Peyer's patch (tissue), 4 donors: ENCODE measurements around the gene DHRSX. TPM values are rescaled to one million over a fixed set of nuclear protein-coding genes. Genes with fewer than 3 reads are reported as not detected.
A peak's percentile ranks its signal among the peaks of the same experiment; 100 is the strongest.

Experiments used
- DNase-seq, 3 donors: peaks; one replicate each; pipeline ENCODE4 v3.0.0-alpha.2; 2017 to 2019
- H3K27ac ChIP-seq, 4 donors: fragments of 200-600 bp; sonication (generic); one replicate each; pipeline ENCODE4 v1.5.1; 2016 to 2019
- H3K27me3 ChIP-seq, 2 donors: fragments of 200-600 bp; sonication (generic); one replicate each; pipeline ENCODE4 v1.5.1; 2019
- H3K36me3 ChIP-seq, 3 donors: fragments of 200-600 bp; sonication (generic); one replicate each; pipeline ENCODE4 v1.5.1; 2016 to 2019
- H3K4me1 ChIP-seq, 4 donors: fragments of 200-600 bp; sonication (generic); one replicate each; pipeline ENCODE4 v1.5.1; 2016 to 2019
- H3K4me3 ChIP-seq, 4 donors: fragments of 200-600 bp; sonication (generic); 1 replicate in 3 of 4; 2 replicates in 1 of 4; pipeline ENCODE4 v1.5.1; 2016 to 2019; ENCODE audit warnings: mild to moderate bottlenecking in 1 of 4
- H3K9me3 ChIP-seq, 4 donors: fragments of 200-600 bp; sonication (generic); one replicate each; pipeline ENCODE4 v1.5.1; 2016 to 2019; ENCODE audit warnings: mild to moderate bottlenecking in 1 of 4
- POLR2A ChIP-seq, 2 donors: fragments of 450-650 bp; IDR thresholded peaks; one replicate each; pipeline ENCODE4 v1.5.1; 2017; ENCODE audit warnings: antibody characterized with exemption in 2 of 2, mild to moderate bottlenecking in 2 of 2, moderate library complexity in 2 of 2
- total RNA-seq, 4 donors: library from RNA; depleted of rRNA; stranded (reverse); fragments of >200 nt; gene quantifications; one replicate each; pipeline ENCODE4 v1.1.0, GENCODE V29; 2016
- TF ChIP-seq, protein P1 (sequence below), 6 experiments: fragments of 450-650 bp in 4 of 6; fragments of 200-600 bp in 2 of 6; sonication (generic) in 1 of 6; IDR thresholded peaks; one replicate each; pipeline ENCODE4 v1.5.1; 2017 to 2019; ENCODE audit warnings: antibody characterized with exemption in 6 of 6, mild to moderate bottlenecking in 3 of 6, moderate library complexity in 1 of 6

Gene DHRSX
- total RNA-seq, 4 donors from 2014 or later = 21.5 to 55.4 (median 40.4) TPM

DNA sequence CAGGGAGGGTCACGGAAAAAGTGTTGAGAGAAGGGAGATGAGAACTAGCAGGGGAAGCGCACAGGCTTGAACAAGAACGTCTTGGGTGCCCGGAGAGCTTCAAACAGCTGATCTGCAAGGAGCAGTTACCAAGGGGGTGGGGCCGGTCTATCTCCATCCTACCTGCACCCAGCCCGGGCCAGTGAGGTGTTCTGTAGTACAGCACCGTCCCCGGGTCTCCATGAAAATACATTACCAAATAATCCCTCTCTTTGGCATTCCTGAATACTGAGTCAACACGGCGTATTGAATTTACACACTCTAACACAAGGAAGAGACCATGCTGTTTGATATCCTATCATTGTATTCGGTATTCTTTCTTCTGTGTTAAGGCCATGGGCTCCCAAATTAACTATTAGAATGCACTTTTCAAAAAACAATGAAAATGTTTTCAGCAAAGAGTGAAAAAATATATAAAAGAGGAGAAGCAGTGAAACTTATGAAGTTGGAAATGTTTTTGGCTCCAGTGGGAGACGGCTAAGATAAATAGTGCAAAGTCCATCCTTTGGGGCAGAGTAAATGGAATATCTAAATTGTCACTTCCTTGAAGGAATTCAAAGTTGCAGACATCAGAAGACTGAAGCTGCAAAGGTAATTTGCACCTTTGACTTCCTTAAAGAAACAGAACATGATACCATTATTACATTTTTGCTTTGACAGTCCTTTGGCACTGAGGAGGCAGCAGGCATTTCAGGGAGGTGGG, 90.3 kb downstream of the DHRSX start:
- no peaks in the 10 kb centered on the region for H3K27me3 ChIP-seq
- H3K4me1 ChIP-seq = no peaks in the 10 kb centered on the region
- peaks cover 0 to 21% (median 0%) of the 10 kb centered on the region in 3 donors for H3K36me3 ChIP-seq
- DNase-seq = peak in 1 of 3 donors; percentile 56
- peak overlapping the region in 2 of 4 donors; percentile 17 to 23 for H3K27ac ChIP-seq
- H3K9me3 ChIP-seq = peaks cover 0 to 9% (median 0%) of the 10 kb centered on the region in 4 donors
- no peak overlapping the region for H3K4me3 ChIP-seq
- TF ChIP-seq, protein P1, sequence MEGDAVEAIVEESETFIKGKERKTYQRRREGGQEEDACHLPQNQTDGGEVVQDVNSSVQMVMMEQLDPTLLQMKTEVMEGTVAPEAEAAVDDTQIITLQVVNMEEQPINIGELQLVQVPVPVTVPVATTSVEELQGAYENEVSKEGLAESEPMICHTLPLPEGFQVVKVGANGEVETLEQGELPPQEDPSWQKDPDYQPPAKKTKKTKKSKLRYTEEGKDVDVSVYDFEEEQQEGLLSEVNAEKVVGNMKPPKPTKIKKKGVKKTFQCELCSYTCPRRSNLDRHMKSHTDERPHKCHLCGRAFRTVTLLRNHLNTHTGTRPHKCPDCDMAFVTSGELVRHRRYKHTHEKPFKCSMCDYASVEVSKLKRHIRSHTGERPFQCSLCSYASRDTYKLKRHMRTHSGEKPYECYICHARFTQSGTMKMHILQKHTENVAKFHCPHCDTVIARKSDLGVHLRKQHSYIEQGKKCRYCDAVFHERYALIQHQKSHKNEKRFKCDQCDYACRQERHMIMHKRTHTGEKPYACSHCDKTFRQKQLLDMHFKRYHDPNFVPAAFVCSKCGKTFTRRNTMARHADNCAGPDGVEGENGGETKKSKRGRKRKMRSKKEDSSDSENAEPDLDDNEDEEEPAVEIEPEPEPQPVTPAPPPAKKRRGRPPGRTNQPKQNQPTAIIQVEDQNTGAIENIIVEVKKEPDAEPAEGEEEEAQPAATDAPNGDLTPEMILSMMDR (IDR thresholded peaks at IDR 0.05) = no peak
- no peak for TF ChIP-seq POLR2A (IDR thresholded peaks at IDR 0.05)

DNA sequence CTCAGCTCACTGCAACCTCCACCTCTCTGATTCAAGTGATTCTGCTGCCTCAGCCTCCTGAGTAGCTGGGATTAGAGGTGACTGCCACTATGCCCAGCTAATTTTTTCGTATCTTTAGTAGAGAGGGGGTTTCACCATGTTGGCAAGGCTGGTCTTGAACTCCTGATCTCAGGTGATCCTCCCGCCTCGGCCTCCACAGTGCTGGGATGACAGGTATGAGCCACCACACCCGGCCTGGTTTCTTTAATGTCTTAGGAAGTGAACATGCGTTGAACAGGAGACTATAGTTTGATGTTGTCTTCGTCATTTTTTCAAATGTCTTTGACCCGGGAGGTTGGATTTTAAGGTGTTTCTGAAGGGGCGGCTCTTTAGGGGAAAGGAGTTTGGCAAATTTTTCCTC, 91.0 kb downstream of the DHRSX start:
- no peak for DNase-seq
- Histone ChIP-seq H3K9me3 (peaks cover 0 to 9% (median 0%) of the 10 kb centered on the region in 4 donors), H3K4me1 (no peaks in the 10 kb centered on the region), H3K4me3 (no peak overlapping the region), H3K27me3 (no peaks in the 10 kb centered on the region), H3K27ac (peak overlapping the region in 1 of 4 donors; percentile 23), H3K36me3 (peaks cover 0 to 21% (median 0%) of the 10 kb centered on the region in 3 donors)
- TF ChIP-seq, protein P1 (IDR thresholded peaks at IDR 0.05) = no peak
- no peak for TF ChIP-seq POLR2A (IDR thresholded peaks at IDR 0.05)

DNA sequence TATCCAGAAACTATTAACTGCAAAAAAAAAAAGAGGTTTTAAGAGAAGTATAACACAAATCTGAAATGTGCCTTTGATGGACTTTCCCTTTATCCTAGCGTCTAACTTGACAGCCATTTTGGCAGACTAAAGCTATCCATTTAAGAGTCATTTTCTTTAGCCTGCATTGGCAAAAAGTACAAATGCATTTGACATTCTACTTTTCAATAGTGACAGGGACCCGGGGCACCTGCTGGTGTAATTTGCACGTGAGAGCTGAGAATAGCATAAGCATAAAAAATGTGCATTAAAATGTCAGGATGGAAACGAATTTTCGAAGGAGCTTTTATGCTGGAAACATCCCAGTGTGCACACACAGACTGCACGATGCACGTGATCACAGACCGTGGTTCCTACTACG, 91.9 kb downstream of the DHRSX start:
- Histone ChIP-seq H3K9me3 (peaks cover 0 to 9% (median 0%) of the 10 kb centered on the region in 4 donors), H3K4me1 (no peaks in the 10 kb centered on the region), H3K4me3 (no peak overlapping the region), H3K27ac (no peak overlapping the region), H3K27me3 (no peaks in the 10 kb centered on the region), H3K36me3 (peaks cover 0 to 21% (median 0%) of the 10 kb centered on the region in 3 donors)
- DNase-seq = no peak
- TF ChIP-seq, protein P1 (IDR thresholded peaks at IDR 0.05) = no peak
- no peak for TF ChIP-seq POLR2A (IDR thresholded peaks at IDR 0.05)

DNA sequence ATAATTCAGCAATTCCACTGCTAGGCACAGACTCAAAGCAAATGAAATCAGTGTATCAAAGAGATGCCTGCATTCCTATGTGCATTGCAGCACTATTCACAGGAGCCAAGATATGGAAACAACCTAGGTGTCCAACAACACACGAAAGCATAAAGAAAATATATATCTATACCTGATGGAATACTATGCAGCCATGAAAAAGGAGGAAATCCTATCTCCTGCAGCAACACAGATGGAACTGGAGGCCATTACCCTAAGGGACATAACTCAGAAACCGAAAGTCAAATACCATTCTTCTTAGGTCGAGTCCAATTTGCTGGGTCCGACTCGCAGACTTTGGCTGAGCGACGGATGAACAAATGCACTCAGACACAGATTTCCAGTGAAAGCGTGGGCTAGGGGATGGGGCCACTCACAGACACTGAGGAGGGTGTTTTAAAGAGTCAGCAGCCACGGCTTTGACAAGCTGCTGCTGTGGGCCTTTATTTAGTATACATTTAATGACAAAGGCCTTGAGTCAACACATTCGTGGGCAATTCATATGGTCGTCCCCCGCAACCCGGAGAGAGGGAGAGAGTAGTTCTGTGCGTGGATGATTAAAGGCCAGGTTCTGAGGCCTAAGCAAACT, 93.8 kb downstream of the DHRSX start:
- Histone ChIP-seq H3K9me3 (peaks cover 0 to 9% (median 0%) of the 10 kb centered on the region in 4 donors), H3K36me3 (peaks cover 0 to 21% (median 0%) of the 10 kb centered on the region in 3 donors), H3K4me3 (no peak overlapping the region), H3K4me1 (no peaks in the 10 kb centered on the region), H3K27me3 (no peaks in the 10 kb centered on the region), H3K27ac (no peak overlapping the region)
- TF ChIP-seq POLR2A (IDR thresholded peaks at IDR 0.05) = no peak
- TF ChIP-seq, protein P1 (IDR thresholded peaks at IDR 0.05) = no peak
- no peak for DNase-seq

DNA sequence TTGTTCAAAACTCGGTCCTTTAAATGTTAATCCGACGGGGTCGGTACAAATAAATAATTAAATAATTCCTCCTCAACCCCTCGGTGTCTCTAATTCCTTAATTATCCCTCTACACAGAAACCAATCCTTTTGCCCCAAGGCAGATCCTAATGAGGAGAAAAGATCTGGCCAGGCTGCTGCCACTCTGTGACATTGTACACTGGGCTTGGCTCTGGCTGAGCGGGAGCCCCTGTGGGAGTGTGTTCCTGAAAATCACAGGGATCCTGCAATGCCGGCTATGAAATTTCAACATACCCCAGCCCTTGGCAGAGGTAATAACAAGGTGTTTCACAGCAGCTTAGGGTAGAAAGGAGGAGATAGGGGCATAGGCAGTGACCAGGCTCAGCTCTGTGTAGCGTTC, 96.0 kb downstream of the DHRSX start:
- no peaks in the 10 kb centered on the region for H3K4me1 ChIP-seq
- peaks cover 0 to 21% (median 0%) of the 10 kb centered on the region in 3 donors for H3K36me3 ChIP-seq
- no peak for DNase-seq
- no peak for TF ChIP-seq POLR2A (IDR thresholded peaks at IDR 0.05)
- TF ChIP-seq, protein P1 (IDR thresholded peaks at IDR 0.05) = no peak
- H3K27me3 ChIP-seq = no peaks in the 10 kb centered on the region
- no peak overlapping the region for H3K27ac ChIP-seq
- H3K4me3 ChIP-seq = no peak overlapping the region
- peaks cover 0 to 9% (median 0%) of the 10 kb centered on the region in 4 donors for H3K9me3 ChIP-seq
